ENCODE data around the gene HCN2. TPM values are rescaled to one million over a fixed set of nuclear protein-coding genes. Genes with fewer than 3 reads are reported as not detected.
"Not testable (repeated sequence)": the region's sequence is repeated elsewhere in the genome, so short reads cannot be mapped to it uniquely, and the experiment has no call there.

Gene HCN2
- total RNA-seq, 1 donor from 2014 or later, result 2.0 TPM

DNA sequence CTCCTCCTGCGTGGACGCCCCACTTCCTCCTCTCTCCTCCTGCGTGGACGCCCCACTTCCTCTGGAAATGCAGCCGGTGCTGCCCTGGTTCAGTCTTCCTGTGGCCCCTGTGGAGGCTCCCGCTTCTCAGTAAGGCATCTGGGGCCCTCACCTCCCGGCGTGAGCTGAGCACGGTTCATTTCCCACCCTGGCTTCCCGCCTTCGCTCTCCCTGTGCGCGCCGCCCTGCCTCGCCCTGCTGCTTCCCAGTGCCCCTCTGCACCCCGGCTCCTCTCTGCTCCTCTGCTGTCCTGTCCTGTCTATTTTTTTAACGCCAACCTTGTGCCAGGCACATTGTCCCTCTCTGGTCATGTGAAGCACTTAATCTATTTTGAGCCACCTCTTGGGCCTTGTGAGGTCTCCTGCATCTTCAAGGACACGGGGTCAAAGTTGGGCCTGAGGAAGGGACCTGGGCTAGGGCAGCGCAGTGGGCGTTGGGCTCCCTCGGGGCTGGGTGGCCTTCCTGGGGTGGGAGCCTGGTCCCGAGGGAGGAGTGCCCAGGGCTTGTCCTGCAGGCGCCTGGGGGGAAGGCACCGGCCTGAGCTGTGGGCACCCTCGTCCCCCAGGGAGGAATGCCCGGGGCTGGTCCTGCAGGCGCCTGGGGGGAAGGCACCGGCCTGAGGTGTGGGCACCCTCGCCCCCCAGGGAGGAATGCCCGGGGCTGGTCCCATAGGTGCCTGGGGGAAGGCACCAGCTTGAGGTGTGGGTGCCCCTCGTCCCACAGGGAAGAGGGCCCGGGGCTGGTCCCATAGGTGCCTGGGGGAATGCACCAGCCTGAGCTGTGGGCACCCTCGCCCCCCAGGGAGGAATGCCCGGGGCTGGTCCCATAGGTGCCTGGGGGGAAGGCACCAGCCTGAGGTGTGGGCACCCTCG is 13.0 kb downstream of the HCN2 start:
- DNase-seq (ENCODE audit: extremely low read depth, low read depth, low spot score), result no peak

DNA sequence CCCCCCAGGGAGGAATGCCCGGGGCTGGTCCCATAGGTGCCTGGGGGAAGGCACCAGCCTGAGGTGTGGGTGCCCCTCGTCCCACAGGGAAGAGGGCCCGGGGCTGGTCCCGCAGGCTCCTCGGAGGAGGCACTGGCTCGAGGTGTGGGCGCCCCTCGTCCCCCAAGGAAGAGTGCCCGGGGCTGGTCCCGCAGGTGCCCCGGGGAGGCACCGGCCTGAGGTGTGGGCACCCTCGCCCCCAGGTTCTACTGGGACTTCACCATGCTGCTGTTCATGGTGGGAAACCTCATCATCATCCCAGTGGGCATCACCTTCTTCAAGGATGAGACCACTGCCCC is 13.6 kb downstream of the HCN2 start:
- not testable (repeated sequence) for DNase-seq (ENCODE audit: extremely low read depth, low read depth, low spot score)

DNA sequence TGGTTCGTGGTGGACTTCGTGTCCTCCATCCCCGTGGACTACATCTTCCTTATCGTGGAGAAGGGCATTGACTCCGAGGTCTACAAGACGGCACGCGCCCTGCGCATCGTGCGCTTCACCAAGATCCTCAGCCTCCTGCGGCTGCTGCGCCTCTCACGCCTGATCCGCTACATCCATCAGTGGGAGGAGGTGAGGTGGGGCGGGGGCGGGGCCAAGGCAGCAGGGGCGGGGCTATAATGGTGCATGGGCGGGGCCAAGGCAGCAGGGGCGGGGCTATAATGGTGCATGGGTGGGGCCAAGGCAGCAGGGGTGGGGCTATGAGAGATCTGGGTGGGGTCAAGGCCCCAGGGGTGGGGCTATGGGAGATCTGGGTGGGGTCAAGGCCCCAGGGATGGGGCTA is 14.1 kb downstream of the HCN2 start:
- DNase-seq (ENCODE audit: extremely low read depth, low read depth, low spot score), result not testable (repeated sequence)

DNA sequence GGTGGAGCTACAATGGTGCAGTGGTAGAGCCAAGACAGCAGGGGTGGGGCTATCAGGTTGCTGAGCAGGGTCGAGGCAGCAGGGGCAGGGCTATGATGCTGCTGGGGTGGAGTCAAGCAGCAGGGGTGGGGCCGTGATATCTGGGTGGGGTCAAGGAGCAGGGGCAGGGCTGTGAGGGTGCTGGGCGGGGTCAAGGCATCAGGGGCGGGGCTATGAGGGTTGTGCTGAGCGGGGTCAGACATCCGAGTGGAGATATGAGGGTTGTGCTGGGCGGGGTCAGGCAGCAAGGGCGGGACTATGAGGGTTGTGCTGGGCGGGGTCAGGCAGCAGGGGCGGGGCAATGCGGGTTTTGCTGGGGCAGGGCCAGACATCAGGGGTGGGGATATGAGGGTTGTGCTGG is 14.7 kb downstream of the HCN2 start:
- no peak for DNase-seq (ENCODE audit: extremely low read depth, low read depth, low spot score)

DNA sequence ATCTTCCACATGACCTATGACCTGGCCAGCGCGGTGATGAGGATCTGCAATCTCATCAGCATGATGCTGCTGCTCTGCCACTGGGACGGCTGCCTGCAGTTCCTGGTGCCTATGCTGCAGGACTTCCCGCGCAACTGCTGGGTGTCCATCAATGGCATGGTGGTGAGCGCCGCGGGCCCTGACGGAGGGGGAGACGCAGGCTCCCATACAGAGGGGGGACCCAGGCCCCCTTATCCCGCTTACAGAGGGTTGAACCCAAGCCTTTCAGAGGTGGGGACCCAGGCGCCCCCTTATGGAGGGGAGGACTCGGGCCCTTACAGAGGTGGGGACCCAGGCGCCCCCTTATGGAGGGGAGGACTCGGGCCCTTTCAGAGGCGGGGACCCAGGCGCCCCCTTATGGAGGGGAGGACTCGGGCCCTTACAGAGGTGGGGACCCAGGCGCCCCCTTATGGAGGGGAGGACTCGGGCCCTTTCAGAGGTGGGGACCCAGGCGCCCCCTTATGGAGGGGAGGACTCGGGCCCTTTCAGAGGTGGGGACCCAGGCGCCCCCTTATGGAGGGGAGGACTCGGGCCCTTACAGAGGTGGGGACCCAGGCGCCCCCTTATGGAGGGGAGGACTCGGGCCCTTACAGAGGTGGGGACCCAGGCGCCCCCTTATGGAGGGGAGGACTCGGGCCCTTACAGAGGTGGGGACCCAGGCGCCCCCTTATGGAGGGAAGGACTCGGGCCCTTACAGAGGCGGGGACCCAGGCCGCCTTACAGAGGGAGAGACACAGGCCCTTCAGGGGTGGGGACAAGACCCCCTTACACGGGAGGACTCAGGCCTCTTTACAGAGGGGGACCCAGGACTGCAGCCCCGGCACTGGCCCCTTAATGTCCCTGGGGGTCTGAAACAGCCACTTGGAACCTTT is 15.6 kb downstream of the HCN2 start:
- DNase-seq (ENCODE audit: extremely low read depth, low read depth, low spot score), result not testable (repeated sequence)

DNA sequence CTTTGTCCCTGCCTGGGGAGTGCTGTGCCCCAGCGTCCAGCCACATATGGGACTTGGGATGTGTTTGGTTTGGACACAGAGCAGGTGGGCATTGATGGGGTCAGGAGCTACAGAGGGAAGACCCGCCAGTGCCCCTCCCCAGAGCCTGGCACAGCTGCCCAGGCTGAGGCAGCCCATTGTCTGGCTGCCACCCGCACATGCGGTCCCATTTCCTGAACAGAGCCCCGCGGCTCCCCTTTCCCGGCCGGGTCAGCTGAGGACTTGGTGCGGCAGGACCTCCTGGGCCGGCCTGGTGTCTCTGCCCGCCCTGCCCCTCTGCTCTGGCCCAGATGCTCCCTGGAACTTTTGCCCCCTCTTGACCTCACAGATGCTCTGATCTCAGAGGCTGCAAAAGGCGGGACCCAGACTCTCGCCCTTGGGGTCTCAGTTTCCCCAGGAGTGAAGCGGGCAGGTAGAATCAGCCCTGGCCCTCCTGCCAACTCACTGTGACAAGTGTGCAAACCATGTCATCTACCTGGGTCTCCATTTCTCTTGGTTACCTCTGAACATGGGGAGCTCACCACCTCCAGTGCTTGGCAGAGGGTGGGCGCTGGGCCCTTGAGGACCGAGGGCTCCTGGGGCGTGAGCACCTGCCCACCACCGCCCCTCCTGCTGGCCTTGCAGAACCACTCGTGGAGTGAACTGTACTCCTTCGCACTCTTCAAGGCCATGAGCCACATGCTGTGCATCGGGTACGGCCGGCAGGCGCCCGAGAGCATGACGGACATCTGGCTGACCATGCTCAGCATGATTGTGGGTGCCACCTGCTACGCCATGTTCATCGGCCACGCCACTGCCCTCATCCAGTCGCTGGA is 17.8 kb downstream of the HCN2 start:
- no peak for DNase-seq (ENCODE audit: extremely low read depth, low read depth, low spot score)

DNA sequence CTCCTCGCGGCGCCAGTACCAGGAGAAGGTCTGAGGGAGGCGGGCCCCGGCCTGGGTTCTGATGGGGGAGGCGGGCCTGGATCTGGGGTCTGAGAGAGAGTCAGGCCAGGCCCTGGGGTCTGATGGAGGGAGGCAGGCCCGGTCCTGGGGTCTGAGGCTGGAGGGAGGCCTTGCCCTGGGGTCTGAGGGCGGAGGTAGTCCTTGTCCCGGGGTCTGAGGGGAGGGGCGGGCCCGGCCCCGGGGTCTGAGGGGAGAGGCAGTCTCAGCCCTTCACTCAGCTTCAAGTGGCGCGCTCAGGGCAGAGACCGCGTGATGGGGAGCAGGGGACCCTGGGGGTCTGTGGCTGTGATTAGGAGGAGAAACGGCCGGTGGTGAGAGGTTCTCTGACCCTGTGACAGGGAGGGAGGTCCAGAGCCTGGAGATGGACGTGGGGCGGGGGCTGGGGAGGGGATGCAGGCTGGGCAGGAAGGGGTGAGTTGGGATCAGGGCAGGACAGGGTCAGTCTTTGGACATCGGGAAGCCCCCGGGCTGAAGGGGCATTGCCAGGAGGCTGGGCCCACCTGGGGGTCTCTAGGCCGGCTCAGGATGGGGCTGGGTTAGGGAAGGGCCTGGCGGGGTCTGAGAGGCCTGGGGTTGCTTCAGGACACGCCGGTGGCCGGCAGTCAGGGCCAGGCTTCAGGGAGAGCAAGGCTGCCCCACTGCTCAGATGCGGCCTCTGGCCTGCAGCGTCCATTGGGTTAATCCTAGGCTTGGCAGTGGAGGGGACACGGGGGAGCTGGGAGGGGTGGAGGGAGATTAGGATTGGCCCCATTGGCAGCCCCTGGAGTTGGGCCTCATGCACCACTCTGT is 18.7 kb downstream of the HCN2 start:
- DNase-seq (ENCODE audit: extremely low read depth, low read depth, low spot score), result no peak

DNA sequence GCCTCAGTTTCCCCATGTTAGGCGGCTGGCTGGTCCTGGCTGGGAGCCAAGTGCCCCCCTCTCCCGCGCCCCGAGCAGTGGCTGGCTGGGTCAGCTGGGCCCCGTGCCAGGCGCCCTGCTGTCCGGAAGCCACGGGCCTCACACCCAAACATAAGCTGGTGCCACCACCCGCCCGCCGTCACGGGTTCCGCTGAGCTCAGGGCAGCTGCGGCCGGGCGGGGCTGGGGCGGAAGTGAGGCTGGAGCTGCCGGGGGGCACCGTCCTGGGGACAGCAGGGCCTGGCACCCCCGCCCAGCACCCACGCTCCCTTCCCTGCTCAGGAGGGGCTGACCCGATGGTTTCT is 19.3 kb downstream of the HCN2 start:
- no peak for DNase-seq (ENCODE audit: extremely low read depth, low read depth, low spot score)

DNA sequence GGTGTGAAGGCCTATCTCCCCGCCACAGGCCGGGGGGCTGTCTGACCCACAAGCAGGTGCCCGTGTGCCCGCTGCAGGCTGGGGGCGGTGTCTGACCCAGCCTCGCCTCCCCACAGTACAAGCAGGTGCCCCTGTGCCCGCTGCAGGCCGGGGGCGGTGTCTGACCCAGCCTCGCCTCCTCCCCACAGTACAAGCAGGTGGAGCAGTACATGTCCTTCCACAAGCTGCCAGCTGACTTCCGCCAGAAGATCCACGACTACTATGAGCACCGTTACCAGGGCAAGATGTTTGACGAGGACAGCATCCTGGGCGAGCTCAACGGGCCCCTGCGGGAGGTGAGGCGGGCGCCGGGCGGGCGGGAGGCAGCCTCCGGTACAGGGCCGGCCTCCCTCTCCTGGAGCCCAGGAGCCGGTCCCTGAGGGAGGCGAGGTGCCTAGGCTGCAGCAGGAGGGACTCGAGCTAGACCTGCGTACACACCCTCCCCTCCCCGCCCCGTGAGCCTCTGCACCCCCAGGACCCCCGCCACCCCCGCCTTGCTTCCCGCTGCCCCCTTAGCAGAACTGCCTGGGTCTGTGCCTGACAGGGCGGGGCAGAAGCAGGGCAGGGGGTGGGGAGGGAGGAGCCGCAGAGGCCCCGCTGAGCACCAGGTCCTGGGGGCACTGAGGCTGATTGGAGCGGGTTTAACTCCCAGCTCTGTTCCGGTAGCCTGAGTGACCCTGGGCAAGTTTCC is 20.6 kb downstream of the HCN2 start:
- no peak for DNase-seq (ENCODE audit: extremely low read depth, low read depth, low spot score)

DNA sequence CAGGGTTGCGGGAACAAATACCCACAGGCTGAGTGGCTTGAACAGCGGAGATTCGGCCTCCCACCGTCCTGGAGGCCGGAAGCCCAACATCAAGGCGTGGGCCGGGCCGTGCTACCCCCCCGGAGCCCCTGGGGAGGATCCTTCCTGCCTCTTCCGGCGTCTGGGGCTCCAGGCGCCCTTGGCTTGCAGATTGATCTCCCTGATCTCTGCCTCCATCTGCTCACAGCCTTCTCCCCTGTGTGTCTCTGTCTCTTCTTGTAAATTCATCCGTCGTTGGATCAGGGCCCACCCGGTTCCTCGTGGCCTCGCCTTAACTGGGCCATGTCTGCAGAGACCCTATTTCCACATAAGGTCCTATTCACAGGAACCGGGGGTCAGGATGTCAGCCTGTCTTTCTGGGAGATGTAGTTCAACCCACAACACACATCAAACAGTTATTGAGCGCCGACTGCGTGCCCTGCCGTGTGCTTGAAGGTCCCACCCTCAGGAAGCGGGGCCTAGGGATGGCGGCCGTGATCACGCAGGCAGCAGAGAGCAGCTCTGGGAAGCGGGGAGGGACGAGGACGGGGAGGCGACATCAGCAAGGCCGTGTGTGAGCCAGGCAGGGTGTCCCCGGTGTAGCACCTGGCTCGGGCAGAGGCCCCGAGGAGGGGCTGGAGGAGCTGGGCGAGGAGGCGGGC is 21.3 kb downstream of the HCN2 start:
- no peak for DNase-seq (ENCODE audit: extremely low read depth, low read depth, low spot score)

DNA sequence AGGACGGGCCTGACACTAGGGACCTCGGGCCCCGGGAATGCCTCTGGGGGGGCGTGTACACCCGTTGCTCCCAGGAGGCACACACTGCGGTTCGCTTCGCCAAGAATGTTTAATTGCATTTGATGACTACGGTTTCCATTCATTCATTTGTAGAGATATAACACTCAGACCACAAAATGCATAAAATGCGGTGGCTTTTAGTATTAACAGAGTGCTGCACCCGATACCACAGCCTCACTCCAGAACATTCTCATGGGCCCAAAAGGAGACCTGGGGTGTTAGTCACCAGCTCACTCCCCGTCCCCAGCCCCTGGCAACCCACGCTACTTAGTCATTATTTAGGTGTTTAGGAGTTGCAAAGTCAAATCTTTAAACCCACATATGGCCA is 21.8 kb downstream of the HCN2 start:
- no peak for DNase-seq (ENCODE audit: extremely low read depth, low read depth, low spot score)

DNA sequence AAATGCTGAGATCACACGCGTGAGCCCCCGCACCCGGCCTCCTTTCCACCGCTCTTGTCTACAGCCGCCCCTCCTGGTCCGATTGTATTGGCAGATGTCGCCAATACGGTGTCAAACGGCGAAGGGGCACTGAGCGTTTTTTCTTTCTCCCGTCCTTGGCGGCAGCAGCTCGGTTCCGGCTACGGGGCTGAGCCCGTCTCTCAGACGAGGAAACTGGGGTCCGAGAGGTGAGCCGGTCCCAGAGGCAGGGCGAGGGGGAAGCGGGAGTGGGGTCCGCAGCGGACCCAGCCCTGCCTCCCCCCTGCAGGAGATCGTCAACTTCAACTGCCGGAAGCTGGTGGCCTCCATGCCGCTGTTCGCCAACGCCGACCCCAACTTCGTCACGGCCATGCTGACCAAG is 23.3 kb downstream of the HCN2 start:
- no peak for DNase-seq (ENCODE audit: extremely low read depth, low read depth, low spot score)

DNA sequence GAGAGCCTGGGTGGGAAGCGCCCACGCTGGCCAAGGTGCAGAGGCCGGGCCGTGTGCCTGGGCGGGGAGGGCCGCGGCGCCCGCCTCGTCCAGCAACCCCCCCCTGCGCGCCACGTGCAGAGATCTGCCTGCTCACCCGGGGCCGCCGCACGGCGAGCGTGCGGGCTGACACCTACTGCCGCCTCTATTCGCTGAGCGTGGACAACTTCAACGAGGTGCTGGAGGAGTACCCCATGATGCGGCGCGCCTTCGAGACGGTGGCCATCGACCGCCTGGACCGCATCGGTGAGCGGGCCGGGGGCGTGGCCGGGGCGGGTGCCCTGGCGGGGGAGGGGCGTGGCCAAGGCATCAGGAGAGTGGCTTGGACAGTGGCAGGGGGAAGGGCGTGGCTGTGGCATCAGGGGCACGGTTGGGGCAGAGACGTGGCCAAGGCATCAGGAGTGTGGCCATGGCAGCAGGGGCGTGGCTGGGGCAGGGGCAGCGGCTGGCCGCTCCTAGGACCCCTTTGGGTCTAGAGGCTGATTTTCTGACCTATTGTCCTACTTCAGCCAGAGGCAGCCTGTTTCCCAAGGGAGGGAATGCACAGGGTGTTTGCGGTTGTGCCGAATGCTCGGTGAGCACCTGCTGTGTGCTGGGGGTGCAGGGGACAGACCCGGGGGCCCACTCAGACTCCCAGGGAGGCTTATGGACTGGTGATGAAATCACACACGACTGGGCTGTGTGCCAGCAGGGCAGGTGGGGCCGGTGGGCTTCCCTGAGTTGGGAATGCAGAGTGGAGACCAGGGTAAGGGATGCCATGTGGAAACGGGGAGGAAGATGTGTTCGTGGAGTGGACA is 24.3 kb downstream of the HCN2 start:
- no peak for DNase-seq (ENCODE audit: extremely low read depth, low read depth, low spot score)

DNA sequence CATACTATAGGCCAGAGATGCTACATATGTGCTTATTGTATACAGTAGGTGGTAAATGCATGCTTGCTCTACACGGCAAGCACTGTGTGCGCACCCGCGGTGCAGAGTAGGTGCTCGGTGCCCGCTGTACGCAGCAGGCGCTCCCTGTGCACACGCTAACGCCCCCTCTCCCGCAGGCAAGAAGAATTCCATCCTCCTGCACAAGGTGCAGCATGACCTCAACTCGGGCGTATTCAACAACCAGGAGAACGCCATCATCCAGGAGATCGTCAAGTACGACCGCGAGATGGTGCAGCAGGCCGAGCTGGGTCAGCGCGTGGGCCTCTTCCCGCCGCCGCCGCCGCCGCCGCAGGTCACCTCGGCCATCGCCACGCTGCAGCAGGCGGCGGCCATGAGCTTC is 25.9 kb downstream of the HCN2 start:
- no peak for DNase-seq (ENCODE audit: extremely low read depth, low read depth, low spot score)

DNA sequence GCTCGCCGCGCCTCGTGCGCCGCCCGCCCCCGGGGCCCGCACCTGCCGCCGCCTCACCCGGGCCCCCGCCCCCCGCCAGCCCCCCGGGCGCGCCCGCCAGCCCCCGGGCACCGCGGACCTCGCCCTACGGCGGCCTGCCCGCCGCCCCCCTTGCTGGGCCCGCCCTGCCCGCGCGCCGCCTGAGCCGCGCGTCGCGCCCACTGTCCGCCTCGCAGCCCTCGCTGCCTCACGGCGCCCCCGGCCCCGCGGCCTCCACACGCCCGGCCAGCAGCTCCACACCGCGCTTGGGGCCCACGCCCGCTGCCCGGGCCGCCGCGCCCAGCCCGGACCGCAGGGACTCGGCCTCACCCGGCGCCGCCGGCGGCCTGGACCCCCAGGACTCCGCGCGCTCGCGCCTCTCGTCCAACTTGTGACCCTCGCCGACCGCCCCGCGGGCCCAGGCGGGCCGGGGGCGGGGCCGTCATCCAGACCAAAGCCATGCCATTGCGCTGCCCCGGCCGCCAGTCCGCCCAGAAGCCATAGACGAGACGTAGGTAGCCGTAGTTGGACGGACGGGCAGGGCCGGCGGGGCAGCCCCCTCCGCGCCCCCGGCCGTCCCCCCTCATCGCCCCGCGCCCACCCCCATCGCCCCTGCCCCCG is 26.5 kb downstream of the HCN2 start:
- no peak for DNase-seq (ENCODE audit: extremely low read depth, low read depth, low spot score)

DNA sequence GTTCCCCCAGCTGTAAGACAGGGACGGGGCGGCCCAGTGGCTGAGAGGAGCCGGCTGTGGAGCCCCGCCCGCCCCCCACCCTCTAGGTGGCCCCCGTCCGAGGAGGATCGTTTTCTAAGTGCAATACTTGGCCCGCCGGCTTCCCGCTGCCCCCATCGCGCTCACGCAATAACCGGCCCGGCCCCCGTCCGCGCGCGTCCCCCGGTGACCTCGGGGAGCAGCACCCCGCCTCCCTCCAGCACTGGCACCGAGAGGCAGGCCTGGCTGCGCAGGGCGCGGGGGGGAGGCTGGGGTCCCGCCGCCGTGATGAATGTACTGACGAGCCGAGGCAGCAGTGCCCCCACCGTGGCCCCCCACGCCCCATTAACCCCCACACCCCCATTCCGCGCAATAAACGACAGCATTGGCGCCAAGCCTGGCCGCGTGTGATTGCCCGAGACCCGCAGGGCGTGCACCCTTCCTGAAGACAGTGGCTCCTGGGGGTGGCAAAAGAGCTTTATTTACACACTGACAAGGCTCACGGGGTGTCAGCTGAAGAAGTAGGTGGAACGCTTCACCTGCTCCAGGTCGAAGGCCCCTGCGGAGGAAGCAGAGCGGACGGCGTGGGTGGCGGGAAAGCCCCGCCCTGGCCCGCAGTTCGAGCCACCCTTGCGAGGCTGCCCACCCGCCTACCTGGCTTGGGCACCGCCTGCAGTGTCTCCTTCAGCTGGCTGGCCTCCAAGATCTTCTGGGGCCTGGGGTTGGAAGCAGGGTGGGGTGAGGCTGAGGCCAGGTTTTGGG is 27.3 kb downstream of the HCN2 start:
- DNase-seq (ENCODE audit: extremely low read depth, low read depth, low spot score), result no peak

Measured in glomerular endothelial cell (primary cell).